Keratinocyte (primary cell): ENCODE data around the gene ERCC3. TPM values are rescaled to one million over a fixed set of nuclear protein-coding genes. Genes with fewer than 3 reads are reported as not detected.

ENCODE experiments used
- DNase-seq: peaks from one replicate; pipeline ENCODE4 v3.0.0-alpha.2; 2011; ENCODE audit warnings: low read depth, missing footprints, low spot score
- FAIRE-seq: peaks from 2 replicates; lab custom pipeline; 2011; peaks lifted over from hg19 to GRCh38; lab: Jason Lieb, UNC
- H2AFZ ChIP-seq: 2 replicates; pipeline ENCODE4 v1.6.0; 2012; ENCODE audit warnings: low read length, control low read depth, inconsistent platforms; ENCODE audit not compliant: control insufficient read depth
- H3K27ac ChIP-seq: 2 replicates; pipeline ENCODE4 v1.5.1; 2011; ENCODE audit warnings: low read length; ENCODE audit not compliant: control insufficient read depth, insufficient read depth
- H3K27me3 ChIP-seq: 3 replicates; pipeline ENCODE4 v1.6.0; 2011; ENCODE audit warnings: low read length; ENCODE audit not compliant: control insufficient read depth, insufficient read depth; ENCODE audit errors: extremely low read depth
- H3K36me3 ChIP-seq, 2 experiments: 2 replicates in 1 of 2; 3 replicates in 1 of 2; pipeline ENCODE4 v1.5.1; 2011; ENCODE audit warnings: low read length in 2 of 2, mild to moderate bottlenecking in 1 of 2; ENCODE audit not compliant: control insufficient read depth in 2 of 2, insufficient read depth in 2 of 2; ENCODE audit errors: extremely low read depth in 1 of 2
- H3K4me1 ChIP-seq: 3 replicates; pipeline ENCODE4 v1.5.1; 2011; ENCODE audit warnings: low read length; ENCODE audit not compliant: control insufficient read depth, insufficient read depth; ENCODE audit errors: extremely low read depth
- H3K4me2 ChIP-seq: 3 replicates; pipeline ENCODE4 v1.6.0; 2011; ENCODE audit warnings: low read depth, low read length; ENCODE audit not compliant: control insufficient read depth, insufficient read depth; ENCODE audit errors: extremely low read depth
- H3K4me3 ChIP-seq, 3 experiments: fragments of 200-600 bp in 1 of 3; sonication (generic) in 1 of 3; 2 replicates in 2 of 3; 3 replicates in 1 of 3; pipeline ENCODE4 v1.5.1; 2011 to 2016; ENCODE audit warnings: low read length in 3 of 3, mild to moderate bottlenecking in 3 of 3, control low read depth in 2 of 3, inconsistent platforms in 1 of 3, low read depth in 1 of 3, mixed read lengths in 1 of 3, mixed run types in 1 of 3, moderate library complexity in 1 of 3; ENCODE audit not compliant: control insufficient read depth in 2 of 3, insufficient read depth in 2 of 3; ENCODE audit errors: extremely low read depth in 1 of 3
- H3K79me2 ChIP-seq: 2 replicates; pipeline ENCODE4 v1.6.0; 2012; ENCODE audit warnings: low read length; ENCODE audit not compliant: control insufficient read depth, insufficient read depth
- H3K9ac ChIP-seq: 3 replicates; pipeline ENCODE4 v1.6.0; 2011; ENCODE audit warnings: low read length; ENCODE audit not compliant: control insufficient read depth, insufficient read depth; ENCODE audit errors: extremely low read depth
- H3K9me1 ChIP-seq: 3 replicates; pipeline ENCODE4 v1.6.0; 2011; ENCODE audit warnings: low read length; ENCODE audit not compliant: control insufficient read depth, insufficient read depth; ENCODE audit errors: extremely low read depth
- H3K9me3 ChIP-seq: 2 replicates; pipeline ENCODE4 v1.5.1; 2012; ENCODE audit warnings: low read depth, low read length; ENCODE audit not compliant: control insufficient read depth
- H4K20me1 ChIP-seq: 3 replicates; pipeline ENCODE4 v1.6.0; 2011; ENCODE audit warnings: low read length; ENCODE audit not compliant: control insufficient read depth, insufficient read depth; ENCODE audit errors: extremely low read depth
- CTCF ChIP-seq, 3 experiments: IDR thresholded peaks in 1 of 3; conservative IDR thresholded peaks in 1 of 3; optimal IDR thresholded peaks in 1 of 3; 2 replicates in 2 of 3; 3 replicates in 1 of 3; pipeline versions ENCODE3 to v1.5.1; 2011; ENCODE audit warnings: low read length in 3 of 3, mild to moderate bottlenecking in 3 of 3, moderate library complexity in 2 of 3, control low read depth in 1 of 3, inconsistent platforms in 1 of 3; ENCODE audit not compliant: insufficient read depth in 2 of 3; ENCODE audit errors: extremely low read depth in 1 of 3
- EZH2 ChIP-seq: IDR thresholded peaks from one replicate; pipeline ENCODE4 v1.6.1; 2012; ENCODE audit warnings: inconsistent platforms, mild to moderate bottlenecking, low read length, moderate library complexity
- dilution Hi-C: fragments of 300-500 bp; cut with MboI; formaldehyde crosslinking; loops from one replicate; pipeline ENCODE4 v1.7.0; 2020; ENCODE audit warnings: low sequenced_read_pairs; ENCODE audit not compliant: extremely low pct_ligation_motif_present
- polyA plus RNA-seq, 5 experiments: library from polyadenylated mRNA; depleted of rRNA in 3 of 5; stranded (reverse) in 3 of 5; stranded (forward) in 1 of 5; unstranded in 1 of 5; fragments of >200 nt; gene quantifications; 1 replicate in 1 of 5; 2 replicates in 3 of 5; 3 replicates in 1 of 5; pipeline versions ENCODE4 v1.2.1 to v1.2.3, GENCODE V29; 2011 to 2012; ENCODE audit warnings: missing spikeins in 2 of 5, low read depth in 1 of 5, low replicate concordance in 1 of 5

ERCC3 gene
- polyA plus RNA-seq, 1 donor (not counting 4 experiments of a cell fraction or from before 2014, with no cell fraction given): 40.6 TPM

- no peak overlapping the region for H3K4me3 ChIP-seq
- no peaks in the 10 kb centered on the region for H3K9me1 ChIP-seq
- DNase-seq (no peak), FAIRE-seq (no peak)
- dilution Hi-C loops: no loop called here
- H3K4me2 ChIP-seq: no peak overlapping the region
- peaks cover 2 to 4% of the 10 kb centered on the region in 2 experiments for H3K36me3 ChIP-seq
- H3K9me3 ChIP-seq: no peaks in the 10 kb centered on the region
- TF ChIP-seq EZH2 (no peak), CTCF (optimal IDR thresholded peaks at IDR 0.05 in 1 of 3, IDR thresholded peaks at IDR 0.05 in 1 of 3, conservative IDR thresholded peaks at IDR 0.05 in 1 of 3; ENCODE audit: extremely low read depth in 1 of 3, insufficient read depth in 2 of 3, low read length in 3 of 3) (no peak)
- H4K20me1 ChIP-seq: no peaks in the 10 kb centered on the region
- no peak overlapping the region for H3K27ac ChIP-seq
- H2AFZ ChIP-seq: no peak overlapping the region
- no peaks in the 10 kb centered on the region for H3K4me1 ChIP-seq
- no peak overlapping the region for H3K9ac ChIP-seq
- no peaks in the 10 kb centered on the region for H3K79me2 ChIP-seq
- H3K27me3 ChIP-seq: no peaks in the 10 kb centered on the region
Observed at GRCh38 chr2:127330753-127331152, 36.8 kb upstream of the ERCC3 start.

GRCh38 chr2:127326289-127326945 is 32.5 kb upstream of the ERCC3 start:
- no peaks in the 10 kb centered on the region for H4K20me1 ChIP-seq
- no peaks in the 10 kb centered on the region for H3K79me2 ChIP-seq
- no peaks in the 10 kb centered on the region for H3K9me1 ChIP-seq
- H3K36me3 ChIP-seq: peaks cover 3 to 4% of the 10 kb centered on the region in 2 experiments
- H3K4me3 ChIP-seq: no peak overlapping the region
- no peak for FAIRE-seq
- H3K9ac ChIP-seq: no peak overlapping the region
- H3K4me2 ChIP-seq: no peak overlapping the region
- no peak overlapping the region for H2AFZ ChIP-seq
- H3K27me3 ChIP-seq: no peaks in the 10 kb centered on the region
- no peak overlapping the region for H3K27ac ChIP-seq
- dilution Hi-C loops: no loop called here
- H3K4me1 ChIP-seq: no peaks in the 10 kb centered on the region
- no peak for TF ChIP-seq CTCF (optimal IDR thresholded peaks at IDR 0.05 in 1 of 3, IDR thresholded peaks at IDR 0.05 in 1 of 3, conservative IDR thresholded peaks at IDR 0.05 in 1 of 3; ENCODE audit: extremely low read depth in 1 of 3, insufficient read depth in 2 of 3, low read length in 3 of 3)
- TF ChIP-seq EZH2: no peak
- DNase-seq: no peak
- H3K9me3 ChIP-seq: no peaks in the 10 kb centered on the region
